HG03378 (cell line): Measurements from ENCODE around the gene PCLAF.
"Not testable (repeated sequence)": the region's sequence is repeated elsewhere in the genome, so short reads cannot be mapped to it uniquely, and the experiment has no call there.

ENCODE experiments used
- ATAC-seq: cut with Tn5 transposase; IDR thresholded peaks from one replicate; pipeline ENCODE4 v1.9.1; 2021; ENCODE audit warnings: mild to moderate bottlenecking, moderate library complexity; ENCODE audit not compliant: unreplicated experiment

Gene PCLAF

GRCh38 chr15:64369078-64369607 lies 12.1 kb downstream of the PCLAF start:
- ATAC-seq, result no peak

GRCh38 chr15:64361259-64361658 lies 20.0 kb downstream of the PCLAF start:
- ATAC-seq, result no peak

GRCh38 chr15:64356710-64357040 lies 24.6 kb downstream of the PCLAF start:
- no peak for ATAC-seq

- peak; percentile 87 for ATAC-seq
Observed at GRCh38 chr15:64355944-64356709, 25.1 kb downstream of the PCLAF start, which contains the start of gene CSNK1G1. Gene CSNK1G1, minus strand, starts transcription at chr15:64356173. Its CDS starts 55,674 bp downstream, at chr15:64300499.

GRCh38 chr15:64355348-64355943 lies 25.8 kb downstream of the PCLAF start:
- peak; percentile 12 for ATAC-seq

- no peak for ATAC-seq
Observed at GRCh38 chr15:64354688-64355344, 26.4 kb downstream of the PCLAF start.

- no peak for ATAC-seq
Observed at GRCh38 chr15:64351265-64351664, 30.0 kb downstream of the PCLAF start.

GRCh38 chr15:64349375-64349774 lies 31.9 kb downstream of the PCLAF start:
- no peak for ATAC-seq

- no peak for ATAC-seq
Observed at GRCh38 chr15:64348455-64348854, 32.8 kb downstream of the PCLAF start.

- ATAC-seq, result not testable (repeated sequence)
Observed at GRCh38 chr15:64346242-64346641, 35.0 kb downstream of the PCLAF start.

- ATAC-seq, result no peak
Observed at GRCh38 chr15:64344651-64345294, 36.5 kb downstream of the PCLAF start.

GRCh38 chr15:64343841-64344240 lies 37.4 kb downstream of the PCLAF start:
- ATAC-seq, result no peak

- no peak for ATAC-seq
Observed at GRCh38 chr15:64343222-64343621, 38.0 kb downstream of the PCLAF start.

GRCh38 chr15:64341961-64342360 lies 39.3 kb downstream of the PCLAF start:
- ATAC-seq, result no peak

GRCh38 chr15:64340355-64340754 lies 40.9 kb downstream of the PCLAF start:
- ATAC-seq, result no peak

GRCh38 chr15:64337761-64338160 lies 43.5 kb downstream of the PCLAF start:
- no peak for ATAC-seq

- no peak for ATAC-seq
Observed at GRCh38 chr15:64333986-64334929, 47.0 kb downstream of the PCLAF start.

- ATAC-seq, result no peak
Observed at GRCh38 chr15:64333516-64333915, 47.7 kb downstream of the PCLAF start.

GRCh38 chr15:64331668-64332067 lies 49.6 kb downstream of the PCLAF start:
- not testable (repeated sequence) for ATAC-seq

GRCh38 chr15:64326975-64327374 lies 54.3 kb downstream of the PCLAF start:
- ATAC-seq, result not testable (repeated sequence)
